Suppressor macrophage (primary cell): ENCODE measurements around the gene KRT71.

ENCODE experiments used
- DNase-seq, 4 experiments: peaks; one replicate each; pipeline ENCODE4 v3.0.0-alpha.2; 2020 to 2022

KRT71 gene

DNA sequence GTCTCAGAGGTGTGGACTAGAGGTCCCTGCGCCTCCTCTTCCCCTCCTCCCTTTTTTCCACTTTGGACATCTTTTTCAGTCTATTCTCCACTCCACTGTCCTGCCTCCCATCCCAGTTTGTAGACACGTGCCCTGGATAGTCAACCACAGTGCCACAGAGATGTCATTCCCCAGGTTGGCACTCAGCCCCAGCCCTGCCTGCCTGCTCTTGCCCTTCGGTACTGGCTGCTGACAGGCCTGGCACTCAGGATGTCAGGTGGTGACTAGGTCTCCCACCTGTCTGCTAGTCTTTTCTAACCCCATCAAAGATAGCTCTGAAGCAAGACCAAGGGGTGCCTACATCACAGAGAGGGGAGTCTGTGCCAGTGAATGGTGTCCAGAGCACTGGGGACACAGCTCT, 15.8 kb downstream of the KRT71 start:
- DNase-seq: no peak

DNA sequence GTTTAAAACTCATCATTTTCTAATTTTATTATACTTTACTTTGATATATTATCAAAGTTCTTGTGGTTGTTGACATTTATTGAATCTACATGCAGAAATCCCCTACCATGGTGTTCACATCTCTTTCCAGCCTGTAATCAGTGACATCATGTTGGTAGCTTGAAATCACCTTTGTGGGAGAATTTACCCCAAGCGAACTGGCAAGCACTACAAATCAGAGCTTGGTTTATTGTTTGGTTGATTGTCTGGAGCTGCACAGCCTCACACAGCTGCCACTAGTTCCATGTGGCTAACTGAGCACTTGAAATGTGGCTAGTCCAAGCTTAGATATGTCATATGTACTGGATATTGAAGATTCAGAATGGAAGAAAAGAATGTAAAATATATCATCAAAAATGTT, 17.4 kb downstream of the KRT71 start:
- DNase-seq: no peak

DNA sequence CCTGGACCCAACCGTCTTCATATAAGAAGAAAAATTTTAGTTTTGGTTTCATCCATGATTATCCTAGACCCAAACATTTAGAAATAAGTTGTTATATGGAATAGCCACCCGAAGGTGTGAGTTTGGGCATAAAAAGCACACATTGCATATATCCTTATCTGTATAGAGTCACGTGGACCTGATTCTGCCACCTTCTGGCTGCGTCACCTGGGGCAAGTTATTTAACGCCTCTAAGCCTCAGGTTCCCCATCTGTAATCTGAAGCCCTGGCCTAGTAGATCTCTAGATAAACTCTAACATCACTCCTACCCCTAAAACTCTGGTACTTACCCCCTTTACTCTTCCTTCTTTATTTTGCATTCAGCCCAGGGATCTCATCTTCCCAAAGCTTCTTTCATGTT, 18.5 kb downstream of the KRT71 start:
- DNase-seq: no peak

DNA sequence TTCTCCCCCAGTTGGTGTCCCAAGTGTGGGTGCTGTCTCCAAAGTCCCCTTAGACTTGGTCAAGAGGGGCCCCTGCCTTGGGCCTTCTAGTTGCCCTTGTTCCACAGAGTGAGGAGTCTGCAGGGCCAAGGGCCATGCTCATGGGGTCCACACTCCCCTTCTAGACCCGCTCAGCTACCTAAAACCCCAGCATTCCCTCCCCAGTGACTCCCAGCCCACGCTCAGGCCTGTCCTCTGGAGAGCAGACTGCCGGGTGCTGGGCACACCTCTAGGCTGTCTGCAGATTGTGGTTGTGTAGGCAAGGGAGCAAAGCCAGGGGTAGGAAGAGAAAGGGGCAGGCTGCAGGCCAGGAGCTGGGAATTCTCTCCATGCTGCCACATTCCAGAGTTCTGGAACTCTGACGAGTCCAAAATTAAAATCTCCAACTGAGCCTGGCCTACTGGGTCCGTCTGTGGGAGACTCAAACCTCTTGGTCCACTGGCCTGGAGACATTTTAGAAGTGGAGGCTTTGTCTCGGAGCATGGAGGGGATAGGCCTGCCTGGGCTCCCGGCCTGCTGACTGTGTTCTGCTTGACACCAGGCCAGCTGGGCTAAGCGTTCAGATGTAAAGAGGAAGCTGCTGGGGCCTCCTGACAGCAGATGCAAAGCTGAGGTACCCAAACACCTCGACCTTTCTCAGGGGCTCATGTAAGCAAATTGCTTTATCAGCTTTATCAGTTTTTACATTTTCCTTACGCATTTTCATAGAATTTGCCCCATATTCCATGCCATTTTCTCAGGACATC, 19.1 kb downstream of the KRT71 start:
- DNase-seq: peak in 2 of 4 experiments; percentile 13

DNA sequence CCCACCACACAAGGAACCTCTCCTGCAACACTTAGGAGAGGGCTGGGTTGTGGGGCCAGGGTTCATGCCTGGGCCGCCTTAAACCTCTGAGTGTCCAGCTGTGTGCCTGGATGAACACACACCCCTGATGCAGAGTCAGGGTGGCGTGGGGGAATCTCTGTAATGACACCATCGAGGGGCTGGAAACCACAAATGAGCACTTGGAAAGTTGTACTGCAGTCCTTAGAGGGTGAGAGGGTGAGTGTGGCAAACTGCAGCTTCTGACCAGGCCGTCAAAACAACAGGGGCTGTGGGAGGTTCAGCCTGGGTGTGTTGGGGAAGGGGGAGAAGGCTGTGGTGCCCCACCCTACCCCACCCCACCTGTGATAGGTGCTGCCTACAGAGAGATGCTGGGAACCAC, 20.3 kb downstream of the KRT71 start:
- peak in 2 of 4 experiments; percentile 6 to 35 for DNase-seq

DNA sequence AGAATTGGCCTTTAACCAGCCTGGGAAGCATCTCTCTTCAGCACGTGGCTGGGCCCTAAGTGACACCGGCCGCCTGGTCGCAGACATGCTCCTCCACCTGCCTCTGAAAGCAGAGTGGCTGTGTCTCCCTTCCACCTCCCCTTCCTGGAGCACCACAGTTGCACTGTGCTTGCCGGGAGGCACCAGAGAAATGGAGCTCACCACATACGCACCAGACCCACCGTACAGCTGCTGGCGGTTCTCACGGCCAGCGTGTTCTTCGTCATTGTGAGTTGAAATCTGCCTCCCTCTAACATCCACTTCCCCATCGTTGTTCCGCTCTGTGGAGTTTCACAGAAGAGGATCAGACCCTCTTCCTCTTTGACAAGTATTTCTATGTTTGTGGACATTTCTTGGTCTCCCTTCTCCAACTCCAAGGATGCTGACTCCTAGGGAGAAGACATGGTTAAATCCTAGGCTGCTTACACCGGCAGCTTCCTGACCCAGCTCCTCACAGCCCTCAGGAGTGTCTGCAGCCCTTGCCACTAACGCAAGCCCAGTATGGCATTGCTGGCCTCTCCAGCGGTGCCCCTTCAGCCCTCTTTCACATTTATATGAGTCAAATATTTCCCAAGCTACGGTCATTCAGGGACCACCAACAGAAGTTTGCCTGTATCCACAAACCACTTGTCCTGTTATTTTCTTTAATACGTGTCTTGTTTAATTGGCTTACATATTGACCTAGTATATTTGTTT, 21.2 kb downstream of the KRT71 start:
- peak; percentile 85 to 92 (median 90) for DNase-seq

DNA sequence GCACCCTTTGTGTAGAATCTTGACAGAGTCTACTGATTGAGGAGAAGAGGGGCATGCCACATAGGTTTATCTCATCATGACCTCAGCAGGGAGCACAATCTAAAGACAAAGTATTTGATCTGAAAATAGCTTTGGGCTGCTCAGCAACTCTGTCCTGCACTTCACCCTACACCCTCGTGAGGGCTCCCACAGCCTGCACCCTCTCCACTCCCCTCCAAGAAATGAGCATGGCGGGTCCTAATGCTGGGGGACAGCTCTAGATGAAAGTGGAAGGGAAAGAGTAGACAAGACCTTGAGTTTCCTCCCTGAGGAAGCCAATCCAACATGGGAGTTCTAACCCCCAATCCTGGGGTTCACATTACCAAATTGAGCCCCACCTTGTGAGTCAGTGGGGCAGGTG, 22.0 kb downstream of the KRT71 start:
- no peak for DNase-seq

DNA sequence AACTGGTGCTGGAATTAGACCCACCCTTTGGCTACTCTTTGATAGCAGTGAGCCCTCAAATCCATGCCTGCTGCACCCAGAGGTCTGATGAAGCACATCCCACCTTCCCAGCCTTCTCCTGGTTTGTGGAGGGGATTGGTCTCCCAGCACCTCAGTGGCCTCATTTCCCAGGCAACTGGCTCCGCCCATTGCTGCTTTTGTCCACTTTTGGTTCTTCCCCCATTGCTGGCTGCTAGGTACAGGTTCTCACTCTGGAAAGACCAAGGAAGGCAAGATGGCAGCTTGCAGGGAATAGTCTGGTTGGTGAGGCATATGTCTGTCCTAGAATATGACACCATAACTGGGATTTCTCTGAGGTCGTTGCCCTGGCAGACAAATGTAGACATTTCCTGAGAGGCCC, 22.6 kb downstream of the KRT71 start:
- no peak for DNase-seq

DNA sequence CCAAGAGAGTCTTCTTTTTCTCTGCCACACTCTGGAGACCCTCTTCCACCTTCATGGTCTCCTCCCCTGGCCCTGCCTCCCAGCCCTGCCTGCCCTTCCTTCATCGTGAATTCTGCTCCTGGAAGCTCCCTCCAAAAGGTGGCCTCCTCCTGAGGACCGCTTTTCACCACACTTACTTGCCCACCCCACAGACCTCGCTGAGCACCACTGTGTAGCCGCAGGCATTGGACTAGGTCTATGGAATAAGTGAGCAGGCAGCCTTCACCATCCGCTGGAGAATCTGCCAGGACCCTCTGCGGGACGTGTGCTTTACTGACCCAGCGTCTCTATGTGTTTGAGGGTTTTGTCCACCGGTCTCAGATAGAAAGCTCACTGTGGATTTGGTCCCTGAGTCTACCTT, 23.1 kb downstream of the KRT71 start:
- DNase-seq: no peak

DNA sequence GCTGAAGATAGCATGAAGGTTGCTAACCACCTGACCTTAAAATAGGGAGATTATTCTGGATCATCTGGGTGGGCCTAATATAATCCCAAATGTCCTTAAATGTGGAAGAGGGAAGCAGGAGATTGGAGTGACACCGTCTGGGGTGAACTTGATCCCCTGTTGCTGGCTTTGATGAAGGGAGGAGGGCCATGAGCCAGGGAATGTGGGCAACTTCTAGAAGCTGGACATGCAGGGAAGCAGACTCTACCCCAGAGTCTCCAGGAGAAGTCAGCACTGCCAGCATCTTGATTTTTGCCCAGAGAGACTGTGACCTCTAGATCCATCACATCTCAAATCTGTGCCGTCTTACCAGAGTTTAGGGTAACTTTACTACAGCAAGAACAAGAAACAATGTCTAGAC, 23.5 kb downstream of the KRT71 start:
- no peak for DNase-seq

DNA sequence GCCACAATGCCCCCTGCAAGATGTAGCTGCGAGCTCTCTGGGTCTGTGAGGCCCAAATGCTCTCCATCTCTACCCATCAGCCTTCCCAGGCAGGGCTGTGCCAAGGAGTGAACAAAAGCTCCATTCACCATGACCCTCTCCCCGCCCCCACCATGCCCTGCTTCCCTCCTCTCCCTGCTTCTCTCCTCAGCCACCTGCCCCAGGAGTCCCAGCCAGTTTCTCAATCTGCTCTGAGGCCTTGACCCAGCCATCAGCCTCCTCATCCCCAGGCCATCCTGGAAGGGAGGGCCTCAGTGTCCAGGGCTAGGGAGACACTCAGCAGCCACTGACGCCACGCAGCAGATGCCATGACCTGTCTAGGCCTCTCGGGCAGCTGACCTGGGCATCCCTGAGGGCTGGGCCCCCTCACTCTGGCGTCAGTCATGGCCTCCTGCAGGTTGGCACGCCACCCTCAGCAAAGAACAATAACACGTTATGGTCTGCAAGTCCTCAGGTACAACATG, 24.3 kb downstream of the KRT71 start:
- no peak for DNase-seq

DNA sequence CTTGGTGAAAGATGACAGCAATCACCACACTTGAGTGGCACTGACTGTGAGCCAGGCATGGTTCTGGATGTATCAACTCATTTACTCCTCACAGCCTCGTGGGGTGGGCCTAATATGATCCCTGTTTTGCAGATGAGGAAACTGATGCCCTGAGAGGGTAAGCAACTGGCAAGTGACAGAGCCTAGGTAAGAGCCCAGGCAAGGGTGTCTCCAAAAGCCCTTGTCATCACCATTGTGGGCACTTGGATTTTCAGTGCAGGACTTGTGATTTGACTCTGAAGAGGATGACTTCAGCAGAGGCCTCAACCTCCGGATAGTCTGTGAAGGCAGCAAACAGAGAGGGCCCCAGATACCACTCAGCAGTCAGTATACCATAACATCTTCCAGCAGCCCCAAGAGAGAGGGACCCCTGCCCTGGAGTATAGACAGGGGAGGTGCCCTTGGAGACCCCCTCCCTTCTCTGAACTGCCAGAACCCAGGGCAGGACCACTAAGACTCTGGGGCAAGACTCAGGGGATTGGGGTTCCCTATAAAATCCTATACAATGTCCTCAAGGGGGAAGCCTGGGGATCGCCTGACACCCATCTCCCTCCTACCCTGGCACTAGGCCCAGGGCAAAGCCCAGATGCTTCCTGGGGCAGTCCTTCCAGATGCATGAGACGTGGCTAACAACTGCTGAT, 25.7 kb downstream of the KRT71 start:
- no peak for DNase-seq

DNA sequence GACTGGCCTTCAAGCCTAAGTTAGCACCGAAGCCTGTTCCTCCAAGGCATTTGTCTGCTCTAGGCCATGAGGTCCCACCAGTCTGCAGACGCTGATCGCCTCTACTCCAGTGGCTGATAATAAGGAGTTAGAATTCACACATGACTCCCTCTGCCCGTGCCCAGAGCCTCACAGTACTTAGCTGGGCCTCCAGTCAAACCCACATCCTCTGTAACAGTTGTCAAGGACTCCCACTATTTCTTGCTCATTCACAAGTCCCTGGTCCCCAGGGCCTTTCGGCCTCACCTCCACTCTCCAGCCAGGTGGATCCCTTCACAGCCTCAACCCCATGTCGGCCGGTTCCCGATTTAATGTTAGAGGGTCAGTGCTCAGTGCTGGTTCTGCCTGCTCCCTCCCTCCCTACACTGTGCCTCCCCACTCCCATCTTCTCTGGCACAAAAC, 26.4 kb downstream of the KRT71 start:
- DNase-seq: no peak

DNA sequence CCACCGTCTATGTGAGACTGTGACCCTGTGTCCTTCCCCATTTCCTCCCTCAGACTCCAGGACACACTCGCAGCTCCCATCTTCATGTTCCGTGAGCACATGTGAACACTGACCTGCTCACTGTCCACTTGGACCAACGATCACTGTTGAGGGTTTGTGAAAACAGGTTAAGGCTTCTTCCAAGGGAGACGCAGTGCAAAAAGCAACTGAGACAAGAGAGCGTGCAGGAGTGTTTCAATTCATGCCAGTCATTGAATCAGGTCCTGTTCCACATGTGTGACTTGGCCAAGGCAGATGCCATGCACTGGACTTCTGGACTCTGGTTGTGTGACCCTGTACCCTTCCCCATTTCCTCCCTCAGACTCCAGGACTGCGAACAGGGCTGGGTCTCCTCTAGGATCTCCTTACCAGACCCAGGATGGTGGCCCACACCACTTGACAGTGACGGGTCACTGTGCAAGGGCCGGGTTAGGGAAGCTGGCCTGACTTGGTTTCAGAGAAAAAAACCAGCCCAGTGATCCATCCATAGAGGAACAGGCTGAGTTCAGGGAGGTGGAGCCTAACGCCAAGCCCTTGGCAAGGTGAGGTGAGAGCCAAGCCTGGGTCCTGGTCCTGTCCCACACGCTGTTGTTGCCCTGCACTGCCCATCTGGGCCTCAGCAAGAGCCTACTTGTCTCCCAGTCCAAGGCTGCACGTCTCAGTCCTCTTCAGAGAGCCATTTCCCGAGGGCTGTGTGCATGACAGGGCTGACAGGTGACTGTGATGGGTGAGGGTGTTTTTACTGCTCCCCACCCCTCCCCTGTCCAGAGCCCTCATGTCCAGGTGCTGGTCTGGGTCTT, 27.1 kb downstream of the KRT71 start:
- DNase-seq: no peak

DNA sequence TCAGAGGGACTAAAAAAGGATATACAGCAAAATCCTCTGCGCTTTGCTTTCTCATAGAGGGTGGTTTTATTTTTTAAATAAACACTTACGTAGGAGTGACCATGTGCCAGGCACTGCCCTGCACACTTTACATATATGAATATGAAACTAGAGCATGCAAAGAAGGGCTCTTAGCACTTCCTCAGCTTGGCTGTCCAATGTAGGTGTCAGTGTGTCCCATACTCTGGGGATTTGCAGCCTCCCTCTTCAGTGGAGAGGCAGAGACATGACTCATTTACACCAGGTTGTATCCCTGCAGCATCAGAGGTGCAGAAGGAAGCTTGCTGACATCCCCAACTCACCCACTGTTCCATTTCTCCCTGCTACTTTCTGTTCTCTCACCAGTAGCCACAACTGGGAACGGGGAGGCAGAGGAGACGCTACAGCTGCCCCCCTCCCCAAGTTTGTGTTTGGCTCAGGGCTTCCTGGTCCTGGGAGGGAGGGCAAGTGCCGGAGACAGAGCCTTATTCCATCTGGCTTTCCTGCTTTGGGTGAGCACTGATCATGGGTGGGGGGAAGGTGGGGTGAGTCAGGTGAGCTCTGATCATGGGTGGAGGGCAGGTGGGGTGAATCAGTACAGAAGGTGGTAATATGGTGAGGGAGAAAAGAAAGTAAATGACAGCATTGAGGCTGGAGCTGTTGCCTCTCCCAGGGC, 27.9 kb downstream of the KRT71 start:
- DNase-seq: no peak

DNA sequence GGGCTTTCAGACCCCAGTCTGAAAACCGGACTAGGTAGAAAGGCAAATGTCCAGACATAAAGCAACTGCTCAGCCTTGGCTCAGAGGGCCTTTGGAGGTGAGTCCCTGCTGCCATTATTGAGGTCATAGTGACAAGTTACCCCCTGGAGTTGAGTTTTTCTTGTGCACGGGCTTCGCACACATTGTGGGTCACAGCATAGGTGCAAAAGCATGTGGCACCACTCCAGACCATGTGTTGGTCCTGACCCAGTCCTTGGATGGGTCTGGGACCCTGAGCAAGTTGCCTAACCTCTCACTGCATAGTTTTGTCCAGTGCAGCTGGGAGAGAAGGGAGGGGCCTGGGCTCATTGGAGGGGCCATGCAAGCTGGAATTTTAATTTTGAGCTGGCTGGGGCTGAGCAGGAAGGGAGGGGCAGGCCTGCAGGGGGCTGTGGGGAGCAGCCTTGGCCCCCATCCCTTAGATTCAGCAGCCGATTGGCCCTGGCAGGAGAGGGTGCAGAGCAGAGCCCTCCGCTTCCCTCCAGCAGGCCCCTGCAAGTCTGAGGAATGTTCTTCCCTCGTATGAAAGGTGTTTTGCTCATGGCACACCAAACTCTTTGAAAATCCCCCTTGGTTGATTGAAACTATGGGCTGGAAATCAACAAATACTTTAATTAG, 28.6 kb downstream of the KRT71 start:
- no peak for DNase-seq

DNA sequence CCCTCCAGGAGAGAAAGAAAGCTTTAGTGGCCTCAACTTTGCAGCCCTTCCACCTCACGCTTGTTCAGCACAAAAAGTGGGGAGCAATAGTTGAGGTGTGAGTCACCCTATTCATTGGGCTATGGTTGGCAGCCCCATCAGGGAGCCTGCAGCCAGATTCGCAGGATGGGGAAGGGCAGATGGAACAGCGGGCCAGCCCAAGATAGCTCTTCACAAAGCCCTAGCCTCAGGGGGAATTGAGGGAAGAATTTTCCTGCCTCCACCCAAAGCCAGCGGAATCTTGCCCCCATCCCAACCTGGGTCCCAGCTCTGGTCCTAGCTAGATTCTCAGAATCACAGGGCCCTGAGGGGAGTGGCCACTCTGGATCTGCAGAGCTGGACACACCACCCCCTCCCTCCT, 29.1 kb downstream of the KRT71 start:
- DNase-seq: no peak

DNA sequence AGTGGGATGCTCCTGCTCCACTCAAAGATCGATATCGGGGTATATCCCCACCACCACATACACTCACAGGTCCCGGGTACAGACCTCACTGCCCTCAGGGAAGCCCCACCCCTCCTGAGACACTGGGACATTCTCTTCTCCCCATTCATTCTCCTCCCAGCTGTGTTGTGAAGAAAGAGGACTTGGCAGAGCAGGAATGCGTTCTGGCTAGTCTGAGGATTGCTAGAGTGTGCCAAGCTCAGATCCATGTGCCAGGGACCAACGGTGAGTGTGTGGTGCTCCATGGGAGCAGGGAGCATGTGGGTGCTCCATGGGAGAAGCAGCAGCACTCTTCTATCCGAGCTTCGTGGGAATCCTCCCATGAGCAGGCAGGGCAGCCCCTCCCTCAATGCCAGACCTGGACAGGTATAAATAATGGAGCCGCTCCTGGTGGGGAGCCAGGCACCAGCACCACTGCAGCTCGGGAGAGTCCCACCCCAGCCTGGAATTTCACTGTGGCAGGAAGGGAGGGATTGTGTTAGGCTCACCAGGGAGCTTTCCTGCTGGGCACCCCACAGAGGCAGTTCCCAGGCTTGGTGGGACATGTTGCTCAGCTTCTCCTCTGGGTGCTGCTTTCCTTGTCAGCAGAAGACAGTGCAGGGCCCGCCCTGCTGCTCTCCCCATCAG, 30.5 kb downstream of the KRT71 start:
- DNase-seq: no peak

DNA sequence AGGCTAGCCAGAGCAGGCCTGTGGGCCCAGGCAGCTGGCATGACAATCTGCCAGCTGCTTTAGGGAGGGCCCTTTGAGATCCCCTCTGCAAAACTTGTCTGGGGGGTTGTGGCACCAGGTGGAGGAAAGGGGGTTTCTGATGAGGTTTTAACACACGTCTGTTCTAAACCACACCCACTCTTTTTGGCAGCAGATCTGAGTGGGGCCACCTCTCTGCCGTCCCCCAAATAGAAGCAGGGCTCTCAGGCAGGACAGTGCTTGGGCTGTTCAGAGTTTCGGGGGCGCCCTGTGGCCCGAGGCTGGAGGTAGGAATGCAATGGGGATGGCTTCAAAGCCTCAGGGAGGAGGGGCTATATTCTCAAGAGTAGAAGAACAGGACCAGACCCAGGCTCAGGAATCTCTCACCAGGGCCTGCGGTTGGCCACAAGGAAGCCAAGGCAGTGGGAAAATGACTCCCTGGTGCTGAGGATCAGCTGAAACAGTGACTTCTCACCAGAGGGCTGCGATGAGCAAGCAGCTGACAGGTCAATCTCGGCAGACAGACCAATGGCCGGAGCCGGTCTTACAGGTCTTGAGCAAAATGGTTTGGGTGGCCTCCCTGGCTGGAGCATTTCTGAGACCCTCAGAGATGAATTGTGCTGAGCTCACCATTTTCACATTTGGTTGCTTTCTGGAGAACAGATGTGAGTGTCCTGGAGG, 31.2 kb downstream of the KRT71 start:
- no peak for DNase-seq

DNA sequence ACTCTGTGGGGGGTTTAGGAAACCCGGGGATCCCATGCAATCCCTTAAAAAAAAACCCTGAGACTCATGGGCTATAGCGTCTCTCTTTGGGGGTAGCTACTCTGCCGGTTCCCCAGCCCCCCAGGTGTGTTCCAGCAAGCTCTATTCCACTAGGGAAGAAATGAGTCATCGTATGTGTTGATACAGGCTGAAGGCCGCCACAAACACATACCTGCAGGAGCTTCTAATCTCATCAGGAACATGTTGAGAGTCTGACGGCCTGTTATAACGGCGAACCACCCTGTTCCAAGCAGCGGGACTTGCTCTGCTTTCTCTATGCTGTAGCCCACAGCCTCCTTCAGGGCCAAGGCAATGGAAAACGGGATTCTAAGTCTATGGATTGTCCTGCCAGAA, 31.8 kb downstream of the KRT71 start:
- no peak for DNase-seq
